T-helper 1 cell treated with Interleukin-12 subunit alpha and Interleukin-12 subunit beta and Interleukin-4 antibody, amounts not matched to agents 30 μg/mL and 1 μg/mL, for 36 hours (primary cell): ENCODE measurements around the gene MUC22.
"Not testable (repeated sequence)": the region's sequence is repeated elsewhere in the genome, so short reads cannot be mapped to it uniquely, and the experiment has no call there.

Experiments used
- H3K27ac Mint-ChIP-seq: one replicate; pipeline ENCODE4 v1.8.0; 2021; ENCODE audit warnings: mild to moderate bottlenecking, mixed read lengths
- H3K27me3 Mint-ChIP-seq: one replicate; pipeline ENCODE4 v1.8.0; 2021; ENCODE audit warnings: low read depth, mixed read lengths
- H3K36me3 Mint-ChIP-seq: one replicate; pipeline ENCODE4 v1.8.0; 2021; ENCODE audit warnings: low read depth, mixed read lengths
- H3K4me1 Mint-ChIP-seq: one replicate; pipeline ENCODE4 v1.8.0; 2021; ENCODE audit warnings: low read depth, mixed read lengths
- H3K4me3 Mint-ChIP-seq: one replicate; pipeline ENCODE4 v1.8.0; 2021; ENCODE audit warnings: mild to moderate bottlenecking, moderate library complexity, mixed read lengths
- H3K9me3 Mint-ChIP-seq: one replicate; pipeline ENCODE4 v1.8.0; 2021; ENCODE audit warnings: mixed read lengths

MUC22 gene

DNA sequence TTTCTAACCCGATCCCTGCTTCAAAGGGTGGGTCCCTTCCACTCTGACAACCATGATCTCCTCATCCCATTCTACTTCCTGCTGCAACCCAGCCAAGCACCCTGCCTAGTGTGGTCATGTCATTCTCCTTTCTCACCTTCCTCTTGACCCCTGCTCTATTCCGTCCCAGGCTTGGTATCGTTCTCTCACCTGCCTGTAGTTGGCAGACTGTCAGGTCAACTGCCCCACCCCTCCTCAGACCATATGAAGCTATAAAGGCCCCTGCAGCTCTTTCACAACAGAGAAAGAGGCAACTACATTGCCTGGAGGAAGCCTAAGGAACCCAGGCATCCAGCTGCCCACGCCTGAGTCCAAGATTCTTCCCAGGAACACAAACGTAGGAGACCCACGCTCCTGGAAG, 26.8 kb upstream of the MUC22 start, which contains the start of gene MUC21:
Gene MUC21, plus strand, starts transcription at position 280 of the 400 bp plus-strand sequence. CDS start 241 bp downstream, outside the sequence.
- no peaks in the 10 kb centered on the region for H3K9me3 Mint-ChIP-seq
- no peak within 1 kb of the TSS for H3K4me3 Mint-ChIP-seq
- no peak within 1 kb of the TSS for H3K27ac Mint-ChIP-seq
- peaks cover 5% of the 10 kb centered on the region for H3K4me1 Mint-ChIP-seq
- H3K36me3 Mint-ChIP-seq, result no peaks in the 10 kb centered on the region
- peaks cover 29% of the 10 kb centered on the region for H3K27me3 Mint-ChIP-seq

DNA sequence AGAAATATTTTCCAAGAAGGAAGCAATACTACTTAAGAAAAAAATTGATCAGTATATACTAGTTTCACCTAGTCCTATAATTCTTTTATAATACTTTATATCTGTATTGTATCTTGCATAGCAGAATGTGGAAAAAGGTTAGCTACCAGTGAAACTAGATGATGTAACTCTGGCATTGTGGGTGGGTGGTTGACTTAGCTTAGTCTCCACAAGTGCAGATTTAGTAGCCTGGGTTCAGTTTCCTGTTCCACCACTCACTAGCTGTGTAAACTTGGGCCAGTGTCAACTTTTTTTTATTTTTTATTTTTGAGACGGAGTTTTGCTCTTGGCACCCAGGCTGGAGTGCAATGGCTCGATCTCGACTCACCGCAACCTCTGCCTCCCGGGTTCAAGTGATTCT, 24.8 kb upstream of the MUC22 start:
- peaks cover 20% of the 10 kb centered on the region for H3K27me3 Mint-ChIP-seq
- no peak overlapping the region for H3K4me3 Mint-ChIP-seq
- H3K4me1 Mint-ChIP-seq, result peaks cover 10% of the 10 kb centered on the region
- no peaks in the 10 kb centered on the region for H3K36me3 Mint-ChIP-seq
- no peaks in the 10 kb centered on the region for H3K9me3 Mint-ChIP-seq
- H3K27ac Mint-ChIP-seq, result no peak overlapping the region

DNA sequence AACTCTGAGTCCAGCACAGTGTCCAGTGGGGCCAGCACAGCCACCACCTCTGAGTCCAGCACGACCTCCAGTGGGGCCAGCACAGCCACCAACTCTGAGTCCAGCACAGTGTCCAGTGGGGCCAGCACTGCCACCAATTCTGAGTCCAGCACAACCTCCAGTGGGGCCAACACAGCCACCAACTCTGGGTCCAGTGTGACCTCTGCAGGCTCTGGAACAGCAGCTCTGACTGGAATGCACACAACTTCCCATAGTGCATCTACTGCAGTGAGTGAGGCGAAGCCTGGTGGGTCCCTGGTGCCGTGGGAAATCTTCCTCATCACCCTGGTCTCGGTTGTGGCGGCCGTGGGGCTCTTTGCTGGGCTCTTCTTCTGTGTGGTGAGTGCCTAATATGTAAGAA, 23.0 kb upstream of the MUC22 start:
- Mint-ChIP-seq H3K4me3 (no peak overlapping the region), H3K9me3 (no peaks in the 10 kb centered on the region), H3K4me1 (peaks cover 15% of the 10 kb centered on the region)

GRCh38 chr6:30988209-30988825, 22.0 kb upstream of the MUC22 start:
- Mint-ChIP-seq H3K4me3 (no peak overlapping the region), H3K27ac (no peak overlapping the region), H3K9me3 (no peaks in the 10 kb centered on the region), H3K27me3 (peaks cover under 1% of the 10 kb centered on the region), H3K4me1 (peaks cover 14% of the 10 kb centered on the region), H3K36me3 (no peaks in the 10 kb centered on the region)

More for the DNA sequence above, 23.0 kb upstream of the MUC22 start:
- H3K27me3 Mint-ChIP-seq, result peaks cover 10% of the 10 kb centered on the region
- no peaks in the 10 kb centered on the region for H3K36me3 Mint-ChIP-seq
- no peak overlapping the region for H3K27ac Mint-ChIP-seq

DNA sequence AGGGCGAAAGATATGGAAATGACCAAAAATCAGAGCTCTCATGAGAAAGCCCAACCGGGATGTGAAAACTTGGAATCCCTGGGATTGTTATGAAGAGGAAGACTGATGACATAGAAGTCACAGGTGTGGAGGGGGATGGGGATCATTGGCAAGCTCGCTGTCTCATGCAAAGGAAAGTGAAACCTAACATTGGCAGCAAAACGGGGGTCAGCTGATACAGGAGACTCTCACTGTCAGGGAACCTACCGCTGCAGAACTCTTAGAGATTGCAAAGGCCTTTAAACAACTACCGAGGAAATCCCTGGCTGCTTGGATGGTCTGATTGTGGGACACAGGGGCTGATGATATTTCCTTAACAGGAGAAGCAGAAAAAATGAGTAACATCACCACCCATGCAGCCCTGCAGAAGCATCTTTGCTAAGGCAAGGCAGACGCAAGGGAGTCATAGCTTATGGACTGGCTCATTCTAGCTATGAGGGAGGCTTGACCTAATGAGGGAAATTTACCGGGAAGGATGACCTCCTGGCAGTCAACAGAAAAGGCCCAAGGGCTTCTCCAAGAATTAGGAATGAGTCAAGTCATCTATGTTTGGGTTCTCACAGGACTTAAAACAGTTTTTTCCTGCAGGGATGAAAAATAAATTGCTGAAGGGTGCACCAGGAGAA, 19.7 kb upstream of the MUC22 start:
- H3K36me3 Mint-ChIP-seq, result no peaks in the 10 kb centered on the region
- peak overlapping the region; percentile 79 for H3K4me3 Mint-ChIP-seq
- H3K27ac Mint-ChIP-seq, result peak overlapping the region; percentile 73
- peaks cover 10% of the 10 kb centered on the region for H3K4me1 Mint-ChIP-seq
- no peaks in the 10 kb centered on the region for H3K9me3 Mint-ChIP-seq
- H3K27me3 Mint-ChIP-seq, result no peaks in the 10 kb centered on the region

GRCh38 chr6:30991891-30992290, 18.4 kb upstream of the MUC22 start:
- H3K4me1 Mint-ChIP-seq, result peaks cover 10% of the 10 kb centered on the region
- no peaks in the 10 kb centered on the region for H3K9me3 Mint-ChIP-seq
- H3K27ac Mint-ChIP-seq, result no peak overlapping the region
- no peak overlapping the region for H3K4me3 Mint-ChIP-seq
- H3K36me3 Mint-ChIP-seq, result no peaks in the 10 kb centered on the region
- no peaks in the 10 kb centered on the region for H3K27me3 Mint-ChIP-seq

DNA sequence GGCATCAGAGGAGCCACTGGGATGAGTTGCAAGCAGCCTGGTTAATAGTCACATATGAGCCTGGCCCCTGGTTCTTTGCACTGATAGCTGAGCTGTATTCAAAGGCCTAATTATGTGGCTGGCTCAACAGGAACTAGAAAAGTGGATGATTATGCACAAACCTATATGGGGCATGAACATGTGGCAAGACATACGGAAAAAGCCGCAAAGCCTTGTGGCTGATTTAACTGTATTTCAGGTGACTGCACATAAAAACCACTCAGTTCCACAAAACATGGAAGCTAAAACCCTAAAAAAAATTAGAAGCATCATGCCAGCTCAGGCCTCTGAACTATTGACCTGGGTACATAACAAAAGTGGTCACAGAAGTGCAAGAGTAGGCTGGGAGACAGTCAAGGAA, 13.0 kb upstream of the MUC22 start:
- Mint-ChIP-seq H3K27ac (no peak overlapping the region), H3K36me3 (no peaks in the 10 kb centered on the region), H3K4me3 (no peak overlapping the region), H3K9me3 (peaks cover 3% of the 10 kb centered on the region), H3K4me1 (peaks cover 4% of the 10 kb centered on the region), H3K27me3 (no peaks in the 10 kb centered on the region)

GRCh38 chr6:30998785-30999184, 11.5 kb upstream of the MUC22 start:
- Mint-ChIP-seq H3K4me3 (no peak overlapping the region), H3K36me3 (no peaks in the 10 kb centered on the region), H3K9me3 (peaks cover 3% of the 10 kb centered on the region)

DNA sequence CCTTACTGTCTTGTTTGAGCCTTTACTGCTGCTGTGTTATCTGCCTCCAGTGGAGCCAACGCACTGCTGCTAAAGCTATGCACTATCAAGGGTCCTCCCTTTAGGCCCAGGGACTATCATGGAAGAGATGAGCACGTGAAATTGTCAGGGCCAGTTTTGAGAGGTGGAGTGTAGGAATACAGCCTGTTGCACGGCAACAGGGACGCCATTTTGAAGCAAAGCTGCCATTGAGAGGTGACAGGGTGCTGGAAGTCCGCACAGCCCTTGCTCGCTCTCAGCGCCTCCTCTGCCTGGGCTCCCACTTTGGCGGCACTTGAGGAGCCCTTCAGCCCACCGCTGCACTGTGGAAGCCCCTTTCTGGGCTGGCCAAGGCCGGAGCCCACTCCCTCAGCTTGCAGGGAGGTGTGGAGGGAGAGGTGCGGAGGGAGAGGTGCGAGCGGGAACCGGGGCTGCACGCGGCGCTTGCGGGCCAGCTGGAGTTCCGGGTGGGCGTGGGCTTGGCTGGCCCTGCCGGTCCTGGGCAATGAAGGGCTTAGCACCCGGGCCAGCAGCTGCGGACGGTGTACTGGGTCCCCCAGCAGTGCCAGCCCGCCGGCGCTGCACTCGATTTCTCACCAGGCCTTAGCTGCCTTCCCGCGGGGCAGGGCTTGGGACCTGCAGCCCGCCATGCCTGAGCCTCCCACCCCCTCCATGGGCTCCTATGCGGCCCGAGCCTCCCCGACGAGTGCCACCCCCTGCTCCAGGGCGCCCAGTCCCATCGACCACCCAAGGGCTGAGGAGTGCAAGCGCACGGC, 10.0 kb upstream of the MUC22 start:
- H3K9me3 Mint-ChIP-seq, H3K4me1 Mint-ChIP-seq, H3K27me3 Mint-ChIP-seq, H3K27ac Mint-ChIP-seq, H3K4me3 Mint-ChIP-seq, H3K36me3 Mint-ChIP-seq: not testable (repeated sequence)

More at GRCh38 chr6:30998785-30999184, 11.5 kb upstream of the MUC22 start:
- H3K27me3 Mint-ChIP-seq, result no peaks in the 10 kb centered on the region
- no peak overlapping the region for H3K27ac Mint-ChIP-seq
- peaks cover 4% of the 10 kb centered on the region for H3K4me1 Mint-ChIP-seq

DNA sequence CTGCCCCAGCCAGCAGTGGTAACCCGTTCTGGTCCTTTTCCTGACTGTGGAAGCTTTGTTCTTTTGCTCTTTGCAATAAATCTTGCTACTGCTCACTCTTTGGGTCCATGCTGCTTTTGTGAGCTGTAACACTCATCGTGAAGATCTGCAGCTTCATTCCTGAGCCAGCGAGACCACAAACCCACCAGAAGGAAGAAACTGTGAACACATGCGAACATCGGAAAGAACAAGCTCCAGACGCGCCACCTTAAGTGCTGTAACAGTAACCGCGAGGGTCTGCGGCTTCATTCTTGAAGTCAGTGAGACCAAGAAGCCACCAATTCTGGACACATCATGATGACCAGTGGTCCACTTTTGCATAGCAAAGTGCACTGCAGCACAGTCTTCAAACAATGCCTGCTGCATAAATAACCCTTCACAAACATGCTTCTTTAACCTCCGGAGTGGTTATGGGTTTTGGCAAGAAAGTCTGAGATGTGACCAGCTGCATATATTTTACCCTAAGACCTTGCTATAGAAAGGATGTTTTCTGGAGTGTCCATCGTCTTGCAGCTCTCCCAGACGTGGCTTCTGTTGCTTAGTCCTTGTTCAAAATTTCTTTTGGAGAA, 8.9 kb upstream of the MUC22 start:
- Mint-ChIP-seq H3K4me3 (no peak overlapping the region), H3K27me3 (no peaks in the 10 kb centered on the region), H3K9me3 (peaks cover 3% of the 10 kb centered on the region), H3K4me1 (peaks cover 4% of the 10 kb centered on the region), H3K36me3 (no peaks in the 10 kb centered on the region), H3K27ac (no peak overlapping the region)

- Mint-ChIP-seq H3K27me3 (no peaks in the 10 kb centered on the region), H3K4me1 (peaks cover 4% of the 10 kb centered on the region), H3K36me3 (no peaks in the 10 kb centered on the region), H3K4me3 (no peak overlapping the region), H3K9me3 (peaks cover 3% of the 10 kb centered on the region), H3K27ac (no peak overlapping the region)
Observed at GRCh38 chr6:31002471-31002870, 7.8 kb upstream of the MUC22 start.

GRCh38 chr6:31004794-31005193, 5.5 kb upstream of the MUC22 start:
- H3K4me1 Mint-ChIP-seq, result peaks cover 4% of the 10 kb centered on the region
- no peaks in the 10 kb centered on the region for H3K36me3 Mint-ChIP-seq
- H3K4me3 Mint-ChIP-seq, result no peak overlapping the region
- peaks cover 10% of the 10 kb centered on the region for H3K27me3 Mint-ChIP-seq
- peaks cover 2% of the 10 kb centered on the region for H3K9me3 Mint-ChIP-seq
- no peak overlapping the region for H3K27ac Mint-ChIP-seq

GRCh38 chr6:31005249-31006020, 4.8 kb upstream of the MUC22 start:
- Mint-ChIP-seq H3K27ac (no peak overlapping the region), H3K4me3 (no peak overlapping the region), H3K27me3 (peaks cover 10% of the 10 kb centered on the region), H3K9me3 (no peaks in the 10 kb centered on the region), H3K36me3 (no peaks in the 10 kb centered on the region), H3K4me1 (peaks cover 4% of the 10 kb centered on the region)

DNA sequence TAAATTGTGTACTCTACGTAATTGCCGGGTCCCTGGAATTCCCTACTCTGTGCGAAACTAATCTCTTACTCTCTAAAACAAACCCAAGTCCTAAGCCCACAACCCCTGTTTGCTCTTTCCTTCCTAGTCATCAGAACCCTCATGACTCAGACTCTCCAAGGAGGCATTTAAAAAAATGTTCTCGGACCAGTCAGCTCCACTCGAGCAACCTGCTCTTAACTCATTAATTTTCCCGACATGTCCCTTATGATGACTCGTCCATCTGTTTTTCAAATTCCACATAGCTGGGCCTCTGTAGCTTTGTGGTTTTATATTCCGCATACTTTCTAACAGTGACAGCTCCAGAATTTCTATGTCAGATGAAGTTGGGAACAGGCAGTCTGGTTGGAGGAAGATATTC, 2.6 kb upstream of the MUC22 start:
- H3K36me3 Mint-ChIP-seq, result no peaks in the 10 kb centered on the region
- no peak overlapping the region for H3K4me3 Mint-ChIP-seq
- H3K9me3 Mint-ChIP-seq, result no peaks in the 10 kb centered on the region
- H3K27ac Mint-ChIP-seq, result no peak overlapping the region
- peaks cover 2% of the 10 kb centered on the region for H3K4me1 Mint-ChIP-seq
- H3K27me3 Mint-ChIP-seq, result peaks cover 10% of the 10 kb centered on the region
